HTERT RPE-1 (cell line): ENCODE results near the gene TEKT5.
"Not testable (repeated sequence)": the region's sequence is repeated elsewhere in the genome, so short reads cannot be mapped to it uniquely, and the experiment has no call there.

Experiments used
- in situ Hi-C: fragments of 300-500 bp; cut with MboI; formaldehyde crosslinking; loops from 4 replicates; pipeline ENCODE4 v1.14.3; 2020; ENCODE audit warnings: low sequenced_read_pairs

Gene TEKT5

GRCh38 chr16:10660950-10661635 lies 33.6 kb downstream of the TEKT5 start:
- in situ Hi-C loops = no loop called here

- in situ Hi-C loops = no loop called here
Observed at GRCh38 chr16:10658943-10659342, 35.8 kb downstream of the TEKT5 start.

- in situ Hi-C loops = no loop called here
Observed at GRCh38 chr16:10657925-10658324, 36.8 kb downstream of the TEKT5 start.

DNA sequence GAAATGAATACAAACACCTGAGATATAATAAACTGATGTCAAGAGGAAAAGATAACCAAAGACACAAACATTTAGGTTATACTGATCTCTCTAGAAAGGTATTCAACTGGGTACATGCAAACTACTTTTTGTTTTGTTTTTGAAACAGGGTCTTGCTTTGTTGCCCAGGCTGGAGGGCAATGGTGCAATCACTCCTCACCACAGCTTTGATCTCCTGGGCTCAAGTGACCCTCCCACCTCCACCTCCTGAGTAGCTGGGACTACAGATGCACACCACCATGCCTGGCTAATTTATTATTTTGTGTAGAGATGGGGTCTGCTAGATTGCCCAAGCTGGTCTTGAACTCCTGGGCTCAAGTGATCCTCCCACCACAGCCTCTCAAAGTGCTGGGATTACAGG lies 38.1 kb downstream of the TEKT5 start:
- in situ Hi-C loops = no loop called here

DNA sequence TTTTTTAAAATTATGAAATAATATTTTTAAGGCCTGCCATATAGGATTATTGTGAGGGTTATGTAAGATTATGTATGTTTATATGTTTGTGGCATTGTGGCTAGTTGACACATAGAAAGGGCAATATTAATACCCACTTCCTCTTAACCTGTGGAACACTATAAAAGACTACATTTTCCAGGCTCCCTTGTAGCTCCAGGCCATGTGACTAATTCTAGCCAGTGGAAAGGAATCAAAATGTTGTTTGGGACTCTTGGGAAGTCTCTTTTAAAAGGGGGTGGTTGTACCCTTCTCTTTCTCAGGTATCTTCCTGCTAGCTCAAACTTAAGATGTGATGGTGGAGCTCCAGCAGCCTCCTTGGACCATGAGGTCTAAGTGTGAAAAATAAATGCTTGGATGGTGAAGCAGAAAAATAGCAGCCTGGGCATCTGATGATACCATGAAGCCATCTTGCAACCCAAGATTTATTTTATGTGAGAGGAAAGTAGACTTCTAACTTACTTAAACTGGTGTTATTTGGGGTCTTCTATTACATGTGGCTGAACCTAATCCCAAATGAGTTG lies 39.2 kb downstream of the TEKT5 start:
- in situ Hi-C loops = no loop called here

DNA sequence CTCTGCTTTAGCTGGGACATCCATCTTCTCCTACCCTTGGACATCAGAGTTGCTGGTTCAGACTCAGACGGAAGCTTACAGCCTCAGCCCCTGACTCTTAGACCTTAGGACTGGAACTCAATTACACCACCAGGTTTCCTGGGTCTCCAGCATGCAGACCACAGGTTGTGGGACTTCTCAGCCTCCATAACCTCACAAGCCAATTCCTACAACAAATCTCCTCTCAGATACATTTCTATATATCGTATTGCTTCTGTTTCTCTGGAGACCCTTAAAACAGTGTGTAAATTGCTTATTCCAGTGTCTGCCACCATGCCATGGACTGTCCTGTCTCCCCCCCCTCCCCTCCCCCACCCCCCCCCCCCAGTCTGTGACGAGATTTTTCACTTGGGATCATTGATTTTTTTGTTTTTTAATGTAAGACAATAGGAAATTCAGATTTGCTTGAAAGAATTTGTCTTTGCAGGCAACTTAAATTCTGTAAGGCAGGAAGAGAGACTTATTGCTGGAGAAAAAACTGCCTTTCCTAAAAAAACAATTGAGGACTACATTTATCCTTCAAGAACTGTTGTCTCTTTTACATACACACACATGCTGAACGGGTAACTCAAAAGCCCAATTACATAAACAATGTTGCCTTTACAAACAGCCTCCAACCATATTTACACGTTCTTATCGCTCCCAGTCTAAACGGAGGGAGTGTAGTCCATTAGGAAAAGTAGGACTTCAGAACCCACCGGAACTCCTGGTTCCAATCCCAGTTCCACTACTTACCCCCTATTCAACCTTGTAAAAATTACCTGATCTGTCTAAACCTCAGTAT lies 39.9 kb downstream of the TEKT5 start:
- in situ Hi-C loops = no loop called here

- in situ Hi-C loops = no loop called here
Observed at GRCh38 chr16:10652730-10653590, 41.8 kb downstream of the TEKT5 start.

DNA sequence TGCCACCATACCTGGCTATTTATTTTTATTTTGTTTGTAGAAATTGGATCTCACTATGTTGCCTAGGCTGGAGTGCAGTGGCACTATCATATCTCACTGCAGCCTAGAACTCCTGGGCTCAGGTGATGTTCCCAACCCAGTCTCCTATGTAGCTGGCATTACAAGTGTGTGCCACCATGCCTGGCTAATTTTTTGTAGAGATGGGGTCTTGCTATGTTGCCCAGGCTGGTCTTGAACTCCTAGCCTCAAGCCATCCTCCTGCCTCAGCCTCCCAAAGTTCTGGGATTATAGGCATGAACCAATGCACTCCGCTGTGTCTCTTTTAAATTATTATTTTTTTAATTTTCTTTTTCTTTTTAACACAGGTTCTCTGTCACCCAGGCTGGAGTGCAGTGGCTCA lies 45.6 kb downstream of the TEKT5 start:
- in situ Hi-C loops = not testable (repeated sequence)

- in situ Hi-C loops = no loop called here
Observed at GRCh38 chr16:10647721-10648296, 46.9 kb downstream of the TEKT5 start.

DNA sequence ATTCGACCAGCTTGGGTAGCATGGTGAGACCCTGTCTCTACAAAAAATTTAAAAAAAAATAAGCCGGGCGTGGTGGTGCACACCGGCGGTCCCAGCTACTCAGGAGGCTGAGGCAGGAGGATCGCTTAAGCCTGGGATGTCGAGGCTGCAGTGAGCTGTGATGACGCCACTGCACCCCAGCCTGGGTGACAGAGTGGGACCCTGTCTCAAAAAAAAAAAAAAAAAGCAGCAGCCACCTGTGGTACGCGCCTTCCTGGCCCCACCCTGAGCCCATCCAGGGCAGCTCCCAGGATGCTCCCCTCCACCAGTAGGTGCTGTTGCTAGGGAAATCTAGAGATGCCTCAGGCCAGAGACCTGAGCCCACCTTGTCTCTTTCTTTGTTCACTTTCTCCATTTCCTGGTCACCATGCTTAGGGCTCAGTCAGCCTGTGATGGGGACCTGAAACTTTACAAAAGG lies 47.4 kb downstream of the TEKT5 start:
- in situ Hi-C loops = no loop called here

GRCh38 chr16:10646581-10647263 lies 48.0 kb downstream of the TEKT5 start:
- in situ Hi-C loops = no loop called here

DNA sequence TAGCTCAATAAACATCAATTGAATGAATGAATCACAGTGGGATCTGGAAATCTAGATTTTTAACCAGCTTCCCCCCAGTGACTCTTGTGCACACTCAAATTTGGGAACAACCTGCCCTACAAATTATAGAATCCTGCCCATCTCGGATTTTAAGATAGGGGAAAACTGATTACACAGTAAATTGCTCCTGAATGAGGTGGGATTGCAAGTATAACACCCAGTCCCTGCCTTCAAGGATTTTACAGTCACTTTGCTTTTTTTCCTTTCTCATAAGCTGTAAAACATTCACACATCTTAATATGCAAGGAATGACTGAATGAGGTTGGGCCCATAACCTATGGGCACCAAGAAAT lies 48.5 kb downstream of the TEKT5 start:
- in situ Hi-C loops = no loop called here

GRCh38 chr16:10644092-10644491 lies 50.6 kb downstream of the TEKT5 start:
- in situ Hi-C loops = no loop called here

GRCh38 chr16:10642964-10643363 lies 51.8 kb downstream of the TEKT5 start:
- in situ Hi-C loops = no loop called here

DNA sequence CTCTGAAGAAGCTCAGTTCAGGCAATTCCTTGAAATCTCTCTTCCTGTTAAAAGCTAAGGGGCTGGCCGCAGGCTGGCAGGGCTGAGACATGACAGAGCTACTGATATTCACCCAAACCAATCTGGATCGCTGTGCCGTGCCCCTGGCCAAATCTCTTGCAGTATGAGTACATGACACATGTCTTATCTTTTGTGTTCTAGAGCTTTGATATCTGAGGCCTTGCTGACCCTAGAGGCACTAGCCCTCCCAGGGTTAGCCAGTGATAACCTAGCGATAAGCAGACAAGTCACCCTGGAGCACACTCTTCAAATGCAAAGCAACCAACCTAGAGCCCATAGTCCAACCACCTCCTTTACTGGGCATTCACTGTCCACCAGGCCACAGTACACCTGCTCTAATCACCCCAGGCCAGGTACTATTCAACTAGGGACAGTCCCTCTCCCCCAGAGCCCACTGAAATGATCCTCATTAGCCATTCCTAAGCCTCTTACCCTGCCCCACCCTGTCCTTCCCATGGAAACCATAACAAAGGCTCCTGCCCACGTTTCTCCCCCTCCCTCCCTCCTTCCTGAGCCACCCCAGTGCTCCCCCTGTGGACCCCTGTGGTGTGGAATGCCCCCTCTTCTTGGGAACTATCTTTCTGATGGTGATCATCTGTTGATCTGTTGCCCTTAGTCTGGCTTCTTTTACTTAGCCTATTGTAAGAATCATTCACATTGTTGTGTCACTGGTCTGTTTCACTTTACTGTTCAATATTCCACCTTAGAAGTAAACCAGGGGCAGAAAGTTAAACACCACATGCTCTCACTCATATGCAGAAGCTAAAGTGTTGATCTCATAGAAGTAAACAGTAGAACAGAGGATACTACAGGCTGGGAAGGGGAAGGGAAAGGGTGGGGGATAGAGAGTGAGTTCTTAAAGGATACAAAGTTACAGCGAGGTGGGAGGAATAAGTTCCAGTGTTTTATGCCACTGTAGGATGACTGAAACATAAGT lies 52.5 kb downstream of the TEKT5 start:
- in situ Hi-C loops = no loop called here

DNA sequence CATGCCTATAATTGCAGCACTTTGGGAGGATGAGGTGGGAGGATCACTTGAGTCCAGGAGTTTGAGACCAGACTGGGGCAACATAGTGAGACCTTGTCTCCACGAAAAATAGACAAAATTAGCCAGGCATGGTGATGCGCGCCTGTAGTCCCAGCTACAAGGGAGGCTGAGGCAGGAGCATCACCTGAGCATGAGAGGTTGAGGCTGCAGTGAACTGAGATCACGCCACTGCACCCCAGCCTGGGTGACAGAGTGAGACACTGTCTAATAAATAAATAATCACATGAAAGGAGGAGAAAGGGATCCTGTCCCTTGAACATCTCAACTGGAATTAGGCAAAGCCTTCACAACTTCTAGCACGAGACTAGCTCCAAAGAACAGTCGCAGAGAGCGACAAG lies 53.2 kb downstream of the TEKT5 start:
- in situ Hi-C loops = no loop called here

- in situ Hi-C loops = no loop called here
Observed at GRCh38 chr16:10640934-10641333, 53.8 kb downstream of the TEKT5 start.

- in situ Hi-C loops = no loop called here
Observed at GRCh38 chr16:10638101-10638500, 56.6 kb downstream of the TEKT5 start.
